Activated naive CD8-positive, alpha-beta T cell treated with anti-CD3 and anti-CD28 coated beads, Interleukin-2, amount 50 U/mL, for 16 hours (primary cell): ENCODE measurements around the gene UGGT2.
"Not testable (repeated sequence)": the region's sequence is repeated elsewhere in the genome, so short reads cannot be mapped to it uniquely, and the experiment has no call there.

Source experiments
- DNase-seq: peaks from one replicate; pipeline ENCODE4 v3.0.0-alpha.2; 2020; ENCODE audit warnings: low read depth, low spot score

UGGT2 gene

DNA sequence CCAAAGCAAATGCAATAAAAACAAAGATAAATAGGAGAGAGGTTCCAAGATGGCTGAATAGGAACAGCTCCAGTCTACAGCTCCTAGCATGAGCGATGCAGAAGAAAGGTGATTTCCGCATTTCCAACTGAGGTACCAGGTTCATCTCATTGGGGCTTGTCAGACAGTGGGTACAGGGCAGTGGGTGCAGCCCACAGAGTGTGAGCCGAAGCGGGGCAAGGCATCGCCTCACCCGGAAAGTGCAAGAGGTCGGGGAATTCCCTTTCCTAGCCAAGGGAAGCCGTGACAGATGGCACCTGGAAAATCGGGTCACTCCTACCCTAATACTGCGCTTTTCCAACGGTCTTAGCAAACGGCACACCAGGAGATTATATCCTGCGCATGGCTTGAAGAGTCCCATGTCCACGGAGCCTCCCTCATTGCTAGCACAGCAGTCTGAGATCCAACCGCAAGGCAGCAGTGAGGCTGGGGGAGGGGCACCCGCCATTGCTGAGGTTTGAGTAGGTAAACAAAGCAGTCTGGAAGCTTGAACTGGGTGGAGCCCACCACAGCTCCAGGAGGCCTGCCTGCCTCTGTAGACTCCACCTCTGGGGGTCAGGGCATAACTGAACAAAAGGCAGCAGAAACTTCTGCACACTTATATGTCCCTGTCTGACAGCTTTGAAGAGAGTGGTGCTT is 6.6 kb downstream of the UGGT2 start:
- DNase-seq = not testable (repeated sequence)

DNA sequence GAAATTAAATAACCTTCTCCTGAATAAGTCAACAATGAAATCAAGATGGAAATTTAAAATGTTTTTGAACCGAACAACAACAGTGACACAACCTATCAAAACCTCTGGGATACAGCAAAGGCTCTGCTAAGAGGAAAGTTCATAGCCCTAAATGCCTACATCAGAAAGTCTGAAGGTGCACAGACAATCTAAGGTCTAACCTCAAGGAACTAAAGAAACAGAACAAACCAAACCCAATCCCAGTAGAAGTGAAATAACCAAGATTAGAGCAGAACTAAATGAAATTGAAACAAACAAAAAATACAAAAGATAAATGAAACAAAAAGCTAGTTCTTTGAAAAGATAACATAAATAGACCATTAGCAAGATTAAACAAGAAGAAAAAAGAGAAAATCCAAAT is 9.0 kb downstream of the UGGT2 start:
- no peak for DNase-seq

DNA sequence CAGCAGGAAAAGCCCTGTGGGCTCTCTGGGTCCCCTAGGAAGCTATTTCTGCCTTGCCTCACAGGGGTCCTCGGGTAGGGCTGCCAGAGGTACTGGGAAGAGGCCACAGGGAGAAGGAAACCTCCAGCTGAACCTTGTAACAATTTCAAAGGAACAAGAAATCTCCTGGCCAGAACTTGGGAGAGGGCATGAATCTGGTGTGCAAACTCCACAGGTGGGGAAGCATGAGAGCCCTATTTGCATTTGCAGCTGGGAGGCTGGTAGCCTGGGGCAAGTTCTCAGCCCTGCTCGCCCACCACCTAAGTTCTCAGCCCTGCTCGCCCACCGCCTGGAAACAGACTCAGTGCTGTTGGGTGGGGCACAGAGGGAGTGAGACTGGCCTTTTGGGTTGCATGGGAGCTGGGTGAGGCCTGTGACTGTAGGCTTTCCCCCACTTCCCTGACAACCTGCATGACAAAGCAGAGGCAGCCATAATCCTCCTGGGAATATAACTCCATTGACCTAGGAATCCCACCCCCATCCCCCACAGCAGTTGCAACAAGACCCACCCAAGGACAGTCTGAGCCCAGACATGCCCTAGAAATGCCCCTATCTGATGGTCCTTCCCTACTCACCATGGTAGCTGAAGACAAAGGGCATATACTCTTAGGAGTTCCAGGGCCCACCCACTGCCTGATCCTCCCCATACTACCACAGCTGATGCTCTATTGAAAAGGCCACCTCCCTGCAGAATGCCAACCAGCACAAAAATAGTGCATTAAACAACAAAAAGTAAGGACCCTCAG is 11.7 kb downstream of the UGGT2 start:
- no peak for DNase-seq

DNA sequence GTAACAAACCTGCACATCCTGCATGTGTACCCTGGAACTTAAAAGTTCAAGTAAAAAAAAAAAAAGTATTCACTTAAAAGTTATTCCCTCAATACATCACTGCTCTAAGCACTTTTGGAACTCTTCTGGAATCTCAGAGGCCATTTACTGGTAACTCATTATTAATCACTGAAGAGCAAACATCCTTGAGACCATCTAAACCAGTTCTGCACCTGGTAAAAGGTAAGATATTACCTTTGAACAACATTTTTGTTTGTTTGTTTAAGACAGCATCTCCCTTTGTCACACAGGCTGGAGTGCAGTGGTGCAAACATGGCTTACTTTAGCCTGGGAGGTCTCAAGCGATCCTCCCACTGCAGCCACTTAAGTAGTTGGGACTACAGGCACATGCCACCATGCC is 16.7 kb downstream of the UGGT2 start:
- no peak for DNase-seq

DNA sequence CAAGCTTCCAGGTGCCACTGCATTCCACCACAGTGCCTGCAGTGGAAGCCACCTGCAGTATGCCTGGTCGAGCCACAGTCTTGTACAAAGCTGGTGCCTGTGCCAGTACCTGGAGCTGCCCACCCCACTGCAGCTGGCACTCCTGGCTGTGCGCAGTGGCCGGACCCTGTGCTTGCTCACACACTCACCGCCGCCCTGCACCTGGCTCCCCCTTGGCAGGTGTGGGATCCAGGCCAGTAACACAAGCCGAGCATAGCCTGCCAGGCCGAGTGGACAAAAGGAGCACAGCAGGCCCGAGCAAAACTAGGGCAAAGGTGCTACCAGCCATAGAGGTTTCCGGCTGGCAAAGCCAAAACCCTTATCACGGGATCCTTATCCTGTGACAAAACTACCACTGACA is 18.5 kb downstream of the UGGT2 start:
- DNase-seq = no peak

DNA sequence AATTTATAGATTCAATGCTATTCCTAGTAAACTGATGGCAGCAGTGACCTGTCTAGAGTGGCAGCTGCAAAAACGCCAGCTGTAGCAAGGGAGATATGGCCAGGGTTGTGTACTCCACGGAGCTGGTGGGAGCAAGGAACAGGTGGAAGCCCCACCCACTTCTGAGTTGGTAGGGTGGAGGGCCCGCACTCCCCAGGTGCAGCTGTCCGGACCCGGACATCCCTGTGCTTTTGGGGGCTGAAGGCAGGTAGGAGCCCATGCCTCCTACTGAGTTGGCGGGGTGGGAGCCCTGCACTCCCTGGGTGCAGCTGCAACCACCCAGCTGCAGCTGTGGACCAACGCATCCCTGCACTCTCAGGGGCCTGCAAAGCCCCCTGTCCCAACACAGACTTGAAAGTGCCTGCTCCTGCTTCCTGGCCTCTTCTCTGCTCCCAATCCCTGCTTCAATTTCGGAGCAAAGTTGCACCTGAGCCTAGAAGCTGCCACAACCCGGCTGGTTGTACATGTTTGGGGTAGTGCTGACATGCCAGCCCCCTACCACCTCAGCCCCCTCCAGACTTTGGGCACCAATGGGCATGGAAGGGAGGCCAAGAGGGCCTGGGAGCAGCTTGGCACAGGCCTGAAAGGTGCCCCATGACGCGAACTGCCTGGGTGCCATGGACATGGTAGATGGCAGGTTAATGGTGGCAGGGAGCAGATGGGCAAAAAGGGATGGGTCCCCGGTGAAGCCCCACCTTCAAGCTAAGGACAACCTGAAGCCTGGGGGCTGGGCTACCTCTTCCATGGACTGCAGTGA is 19.8 kb downstream of the UGGT2 start:
- DNase-seq = no peak

DNA sequence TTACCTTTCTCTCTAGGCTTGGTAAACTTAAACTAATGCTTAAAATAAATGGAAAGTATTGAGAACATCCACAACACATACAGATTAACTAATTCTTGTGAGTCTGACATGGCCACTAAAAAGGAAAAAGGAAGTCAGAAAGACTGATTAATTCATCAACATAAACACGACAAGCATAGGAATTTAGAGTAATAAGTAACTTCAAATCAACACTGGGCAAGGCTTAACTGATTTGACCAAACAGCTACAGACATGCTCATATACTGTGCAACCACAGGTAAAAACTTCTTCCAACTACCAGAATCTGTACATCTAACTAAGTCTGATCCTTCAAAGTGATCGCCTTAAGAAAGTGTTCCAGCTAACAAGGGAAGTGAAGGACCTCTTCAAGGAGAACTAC is 20.5 kb downstream of the UGGT2 start:
- DNase-seq = no peak

DNA sequence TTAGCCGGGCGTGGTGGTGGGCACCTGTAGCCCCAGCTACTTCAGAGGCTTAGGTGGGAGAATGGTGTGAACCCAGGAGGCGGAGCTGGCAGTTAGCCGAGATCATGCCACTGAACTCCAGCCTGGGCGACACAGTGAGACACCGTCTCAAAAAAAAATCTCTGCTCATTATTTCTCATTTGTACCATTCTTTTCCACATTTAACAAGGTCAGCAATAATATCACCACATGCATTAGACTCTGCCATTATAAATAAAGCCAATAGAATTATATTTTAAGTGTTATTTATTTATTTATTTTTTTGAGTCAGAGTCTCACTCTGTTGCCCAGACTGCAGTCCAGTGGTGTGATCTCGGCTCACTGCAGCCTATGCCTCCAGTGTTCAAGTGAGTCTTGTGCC is 24.2 kb downstream of the UGGT2 start:
- DNase-seq = no peak

DNA sequence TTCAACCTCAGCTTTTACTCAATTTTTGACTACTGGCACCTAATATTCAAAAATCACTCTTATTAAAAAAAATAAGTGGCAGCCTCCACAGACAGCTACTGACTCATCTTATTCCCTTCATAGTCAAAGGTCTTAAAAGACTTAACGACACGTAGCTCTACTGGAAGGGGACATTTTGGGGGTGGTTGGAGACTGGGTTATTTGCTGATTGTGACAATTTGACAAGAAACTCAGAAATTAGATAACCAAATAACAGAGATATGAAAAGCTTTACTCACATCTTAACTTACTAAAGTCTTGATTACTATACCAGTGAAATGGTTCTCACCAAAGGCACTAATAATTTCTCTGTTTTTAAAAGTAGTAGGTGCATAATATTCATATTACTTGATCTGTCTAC is 25.7 kb downstream of the UGGT2 start:
- DNase-seq = no peak

DNA sequence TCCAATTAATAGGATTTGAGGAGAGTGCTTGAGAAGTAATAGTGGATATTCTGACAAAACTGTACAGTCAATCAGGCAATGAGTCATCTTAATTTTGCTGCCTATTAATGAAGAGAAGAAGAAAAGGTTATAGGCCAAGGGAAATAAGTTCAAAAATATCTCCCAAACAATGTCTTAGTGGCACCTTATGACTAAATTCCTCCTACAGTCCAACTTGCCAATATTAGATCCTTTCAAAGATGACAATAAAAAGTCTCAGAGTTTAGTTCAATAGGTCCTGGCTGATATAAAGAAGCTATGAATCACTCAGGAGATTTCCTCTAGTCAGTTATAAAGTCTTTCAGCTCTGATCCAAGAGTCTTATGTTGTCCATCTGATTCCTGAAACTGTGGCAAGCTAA is 27.9 kb downstream of the UGGT2 start:
- no peak for DNase-seq

DNA sequence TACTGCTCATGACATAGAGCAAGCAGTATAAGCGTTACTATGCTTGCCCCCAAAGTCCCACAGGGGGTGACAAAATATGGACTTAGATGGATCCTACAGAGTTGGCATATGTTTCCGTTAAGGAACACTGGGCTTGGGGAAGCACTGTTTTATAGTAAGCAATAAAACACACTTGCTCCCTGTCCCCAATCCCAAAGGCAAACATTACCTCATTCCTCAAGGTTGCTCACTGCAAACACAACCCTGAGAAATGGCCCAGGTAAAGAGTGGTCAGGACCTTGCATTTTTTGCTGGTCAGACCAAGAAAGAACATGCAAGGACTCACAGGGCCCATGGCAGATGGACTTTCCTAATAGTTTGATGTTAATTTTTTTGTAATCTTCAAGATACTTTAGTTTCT is 32.3 kb downstream of the UGGT2 start:
- DNase-seq = no peak

DNA sequence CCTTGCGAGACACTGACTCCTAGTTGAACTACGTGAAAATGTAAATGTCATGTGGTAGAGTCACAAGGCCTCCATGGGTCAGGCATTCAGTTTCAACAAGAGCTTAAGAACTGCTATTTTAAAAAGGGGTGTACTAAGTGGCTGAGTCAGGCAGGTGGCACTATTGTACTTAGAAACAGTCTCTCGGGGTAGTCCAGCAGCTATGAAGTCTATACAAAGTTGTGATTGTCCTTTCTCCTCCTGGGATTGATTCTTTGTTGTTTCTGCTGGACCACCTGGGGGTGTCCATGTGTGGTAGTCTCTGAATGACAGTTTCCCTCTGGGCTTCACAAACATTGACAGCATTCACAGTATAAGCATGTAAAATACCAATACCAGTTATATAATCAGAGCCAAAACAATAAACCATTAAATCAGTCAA is 33.0 kb downstream of the UGGT2 start:
- no peak for DNase-seq

DNA sequence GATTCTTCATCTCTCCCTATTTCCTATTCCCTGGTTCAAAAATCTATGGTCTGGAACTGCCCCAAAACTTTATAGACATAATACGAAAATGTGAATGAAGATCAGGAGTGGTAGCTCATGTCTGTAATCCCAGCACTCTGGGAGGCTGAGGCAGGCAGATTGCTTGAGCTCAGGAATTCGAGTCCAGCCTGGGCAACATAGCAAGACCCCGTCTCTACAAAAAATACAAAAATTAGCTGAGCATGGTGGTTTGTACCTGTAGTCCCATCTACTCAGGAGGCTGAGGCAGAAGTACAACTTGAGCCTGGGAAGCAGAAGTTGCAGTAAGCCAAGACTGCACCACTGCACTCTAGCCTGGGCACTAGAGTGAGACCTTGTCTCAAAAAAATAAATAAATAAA is 35.1 kb downstream of the UGGT2 start:
- no peak for DNase-seq

DNA sequence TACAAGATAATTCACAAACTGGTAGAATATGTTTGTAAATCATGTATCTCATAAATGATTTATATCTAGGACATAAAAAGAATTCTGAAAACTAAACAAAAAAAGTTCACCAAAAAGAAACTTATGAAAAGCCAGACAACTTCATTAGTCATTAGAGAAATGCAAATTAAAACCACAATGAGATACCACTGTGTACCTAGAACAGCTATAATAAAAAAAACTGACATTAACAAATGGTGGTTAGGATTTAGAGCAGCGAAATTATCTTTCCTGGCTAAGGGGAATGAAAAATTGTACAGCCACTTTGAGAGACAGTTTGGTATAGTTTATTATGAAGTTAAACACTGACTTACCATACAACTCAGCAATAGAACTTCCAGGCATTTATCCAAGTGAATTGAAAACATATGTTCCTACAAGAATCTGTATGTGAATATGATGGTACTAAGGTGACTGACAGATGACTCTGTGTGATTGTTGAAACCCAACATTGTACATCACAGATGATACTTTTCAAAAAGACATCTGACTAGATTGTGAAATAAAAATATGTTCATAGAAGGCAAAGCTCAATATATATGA is 41.8 kb downstream of the UGGT2 start:
- no peak for DNase-seq

DNA sequence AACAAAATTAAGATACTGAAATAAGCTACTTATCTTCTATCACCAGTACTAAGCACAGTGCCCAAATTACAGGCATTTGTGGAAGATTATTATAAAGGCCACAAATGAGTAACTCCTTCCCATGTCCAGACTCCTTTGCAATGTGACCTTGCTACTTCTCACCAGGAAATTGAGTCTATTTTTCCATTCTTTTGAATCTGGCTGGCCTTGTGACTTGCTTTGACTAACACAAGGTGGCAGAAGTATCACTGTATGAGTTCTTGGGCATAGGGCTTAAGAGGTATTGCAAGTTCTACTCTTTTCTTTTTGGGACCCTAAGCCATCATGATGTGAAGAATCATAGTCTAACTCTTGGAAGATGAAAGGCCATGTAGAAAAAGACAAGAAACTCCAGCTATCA is 49.9 kb downstream of the UGGT2 start:
- DNase-seq = no peak

DNA sequence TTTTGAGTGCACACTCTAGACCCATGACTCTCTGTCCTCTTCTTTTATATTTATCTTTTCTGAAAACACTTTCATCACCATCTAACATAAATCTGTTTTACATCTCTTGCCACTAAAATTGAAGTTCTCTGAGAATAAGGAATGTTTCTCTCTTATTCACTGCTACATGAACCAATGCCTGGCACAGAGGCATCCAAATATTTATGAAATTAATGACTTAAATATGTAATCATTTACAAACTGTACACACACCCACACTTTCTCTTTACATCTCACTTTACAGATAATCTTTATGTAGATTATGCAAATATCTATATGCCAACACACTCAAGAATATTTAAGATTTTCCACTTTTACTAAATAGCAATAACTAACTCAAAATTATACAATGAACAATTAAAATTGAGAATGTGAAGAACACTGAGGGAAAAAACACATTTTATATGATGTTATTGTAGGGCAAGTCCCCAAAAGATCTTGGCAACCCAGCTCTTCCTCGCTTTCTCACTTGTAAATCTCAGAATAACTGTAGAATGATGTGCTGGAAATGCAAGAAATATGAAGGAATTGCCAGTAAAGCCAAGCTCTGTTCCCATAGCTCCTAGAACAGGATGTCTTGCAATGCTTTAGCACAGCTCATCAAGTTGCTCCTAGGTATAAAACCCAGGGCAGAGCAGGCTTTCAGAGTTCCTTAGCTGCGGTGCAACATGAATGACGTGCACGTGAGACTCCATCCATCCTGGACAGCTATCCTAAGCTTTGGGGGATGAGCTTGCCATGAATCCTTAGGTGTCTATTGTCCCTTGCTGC is 50.7 kb downstream of the UGGT2 start:
- no peak for DNase-seq

DNA sequence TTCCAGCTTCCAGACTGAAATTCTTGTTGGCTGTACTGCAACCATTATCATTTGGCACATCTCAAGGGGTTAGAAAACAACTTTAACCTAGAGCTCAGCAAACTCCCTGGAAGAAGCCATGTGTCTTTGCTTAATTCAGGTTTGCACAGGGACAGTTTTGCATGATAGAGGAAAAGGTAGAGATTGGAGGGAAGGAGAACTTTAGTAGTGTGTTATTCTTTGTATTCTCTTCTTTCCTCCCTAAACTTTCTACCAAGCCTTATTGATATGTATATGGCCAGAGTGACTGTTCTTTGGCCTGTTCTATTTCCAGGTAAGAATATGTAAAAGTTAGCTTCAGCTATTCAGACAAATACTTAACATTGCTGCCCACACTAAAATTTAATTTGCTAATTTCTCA is 53.1 kb downstream of the UGGT2 start:
- no peak for DNase-seq

DNA sequence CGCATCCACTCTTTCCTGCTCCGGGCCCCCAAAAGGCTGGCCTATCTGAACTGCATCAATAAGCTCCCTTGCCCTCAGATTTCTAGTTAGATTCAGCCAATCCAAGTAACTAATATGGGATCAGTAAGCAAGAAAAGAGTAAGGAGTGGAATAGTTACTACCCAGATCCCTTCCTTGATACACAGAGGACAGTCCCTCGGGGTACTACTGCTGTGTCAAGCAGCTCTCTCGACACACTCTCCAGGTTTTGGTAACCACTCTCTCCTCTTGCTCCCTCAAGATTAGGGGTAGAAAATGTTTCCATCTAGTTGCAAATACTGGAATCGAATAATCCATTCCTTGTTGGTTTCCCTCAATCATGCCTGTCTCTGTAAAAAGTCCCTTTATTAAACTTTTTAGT is 65.4 kb downstream of the UGGT2 start:
- DNase-seq = no peak

DNA sequence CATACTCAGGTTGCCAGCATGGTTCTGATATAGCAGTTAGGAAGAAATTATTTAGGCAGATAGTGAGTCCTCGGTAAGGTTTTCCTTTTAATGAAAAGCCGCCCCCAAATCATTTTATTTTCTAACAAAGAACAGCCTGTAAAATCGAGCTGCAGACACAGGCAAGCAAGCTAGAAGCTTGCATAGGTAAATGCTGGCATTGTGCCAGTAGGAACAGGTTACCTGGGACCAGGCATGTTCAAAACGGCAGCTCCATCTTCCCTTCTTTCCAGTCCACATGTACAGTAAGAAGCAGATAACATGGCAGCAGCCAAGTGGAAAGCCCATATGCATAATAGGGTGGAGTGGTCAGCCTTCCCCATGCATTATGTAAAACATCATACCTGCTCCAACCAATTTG is 71.1 kb downstream of the UGGT2 start:
- no peak for DNase-seq

DNA sequence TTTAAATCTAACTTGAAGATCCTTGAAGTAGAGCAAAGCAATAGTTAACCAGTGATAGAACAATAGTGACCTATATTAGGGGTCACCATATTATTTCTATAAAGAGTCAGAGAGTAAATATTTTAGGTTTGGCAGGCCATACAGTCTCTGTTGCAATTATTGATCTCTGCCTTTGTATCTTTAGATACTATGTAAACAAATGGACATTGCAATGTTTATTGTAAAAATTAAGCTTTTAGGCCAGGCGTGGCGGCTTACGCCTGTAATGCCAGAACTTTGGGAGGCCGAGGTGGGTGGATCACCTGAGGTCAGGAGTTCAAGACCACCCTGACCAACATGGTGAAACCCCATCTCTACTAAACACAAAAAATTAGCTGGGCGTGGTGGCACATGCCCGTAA is 80.5 kb downstream of the UGGT2 start:
- DNase-seq = not testable (repeated sequence)

DNA sequence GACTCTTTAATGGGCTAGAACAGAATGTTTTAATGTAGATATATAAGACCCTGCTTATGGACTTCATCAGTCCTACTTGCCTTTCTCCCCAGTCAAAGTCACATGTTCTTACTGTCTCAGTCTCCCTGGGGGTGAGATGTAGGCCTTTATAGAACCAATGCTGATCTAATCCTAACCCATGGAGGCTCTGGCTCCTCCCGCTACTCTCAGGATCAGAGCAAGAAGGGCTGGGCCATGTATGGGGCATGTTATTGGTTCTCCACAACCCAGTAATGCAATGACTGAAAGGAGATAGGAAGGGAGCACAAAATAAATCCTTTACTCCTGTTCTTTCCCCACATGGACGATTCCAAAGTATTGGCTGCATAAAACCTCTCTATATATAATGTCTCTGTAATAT is 82.3 kb downstream of the UGGT2 start:
- no peak for DNase-seq
